ENCODE measurements around the gene PDE8A. TPM values are rescaled to one million over a fixed set of nuclear protein-coding genes. Genes with fewer than 3 reads are reported as not detected.

Gene PDE8A
- total and polyA plus RNA-seq, 2 of the 4 experiments (the other 2 are of a cell fraction): 32.4 to 35.9 TPM

DNA sequence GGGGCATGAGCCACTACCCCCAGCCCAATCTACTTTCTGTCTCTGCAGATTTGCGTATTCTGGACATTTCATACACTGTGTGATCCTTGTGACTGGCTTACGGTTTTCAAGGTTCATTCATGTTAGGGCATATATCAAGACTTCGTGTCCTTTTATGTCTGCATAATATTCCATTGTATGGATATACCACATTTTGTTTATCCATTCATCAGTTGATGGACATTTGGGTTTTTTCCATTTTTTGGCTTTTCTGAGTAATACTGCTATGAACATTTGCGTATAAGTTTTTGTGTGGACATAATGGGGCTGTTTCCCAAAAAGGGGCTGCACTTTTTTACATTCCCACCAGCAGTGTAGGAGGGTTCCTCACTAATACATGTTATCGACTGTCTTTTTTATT is 106.6 kb downstream of the PDE8A start:
- WGBS, 2 experiments (ENCODE audit: extremely low coverage in 2 of 2, insufficient read length in 1 of 2): no CpG with 5 or more reads among the region's 5 CpGs
- Histone ChIP-seq H3K36me3 (ENCODE audit: control insufficient read depth, insufficient read depth, low read length) (peaks cover 24% of the 10 kb centered on the region), H3K27ac (ENCODE audit: insufficient read depth, low read length) (no peak overlapping the region), H3K9ac (ENCODE audit: low read depth, low read length) (no peak overlapping the region), H2AFZ (replicated peaks; ENCODE audit: low read length, poor library complexity) (no peak overlapping the region), H2BK120ac (ENCODE audit: low read depth, low read length) (no peak overlapping the region), H3K23ac (ENCODE audit: low read depth, low read length) (no peak overlapping the region), H3K4ac (ENCODE audit: low read depth, low read length) (no peak overlapping the region), H2BK15ac (ENCODE audit: low read depth, low read length) (no peak overlapping the region), H3K79me1 (ENCODE audit: low read depth in 1 of 2, low read length in 2 of 2) (peaks cover 9 to 14% of the 10 kb centered on the region in 2 experiments; a peak in 3 of 4 replicates), H3K4me1 (ENCODE audit: control insufficient read depth, insufficient read depth, low read length) (peaks cover 2% of the 10 kb centered on the region), H4K5ac (ENCODE audit: low read depth, low read length) (no peak overlapping the region), H3K4me3 (ENCODE audit: insufficient read depth, low read depth, low read length) (no peak overlapping the region), H2BK5ac (ENCODE audit: low read depth, low read length, poor library complexity, severe bottlenecking) (no peak overlapping the region), H4K8ac (ENCODE audit: low read depth in 2 of 2, low read length in 2 of 2) (no peak overlapping the region), H2BK20ac (ENCODE audit: low read depth, low read length) (no peak overlapping the region), H3K56ac (ENCODE audit: extremely low read depth, insufficient read depth, low read length) (no peak overlapping the region), H2AK9ac (replicated peaks; ENCODE audit: low read depth, low read length, poor library complexity) (no peak overlapping the region), H4K91ac (ENCODE audit: insufficient read depth, low read depth, low read length) (no peak overlapping the region), H3K4me2 (ENCODE audit: low read depth, low read length) (no peak overlapping the region), H3K14ac (replicated peaks; ENCODE audit: low read depth, low read length) (no peak overlapping the region), H2AK5ac (ENCODE audit: low read depth, low read length) (no peak overlapping the region), H3K18ac (ENCODE audit: low read depth, low read length) (no peak overlapping the region), H3K9me3 (ENCODE audit: control insufficient read depth, insufficient read depth, low read length) (no peaks in the 10 kb centered on the region), H4K20me1 (ENCODE audit: insufficient read depth, low read length) (no peaks in the 10 kb centered on the region), H3K9me1 (ENCODE audit: insufficient read depth, low read length) (peaks cover 4% of the 10 kb centered on the region), H3K27me3 (ENCODE audit: control insufficient read depth, insufficient read depth, low read length) (no peaks in the 10 kb centered on the region)
- BruUV-seq (replicated peaks): no TSS peak
- dilution Hi-C loops (cut with HindIII; ENCODE audit: low sequenced_read_pairs, unreplicated experiment): no loop called here
- intact Hi-C loops (cut with micrococcal nuclease): loop anchor here (5.0 kb wide), 1 partner anchor 39 kb away; no protein-coding TSS in a partner anchor
- POLR2A ChIA-PET (ENCODE audit: unreplicated experiment): no interaction called here
- TF ChIP-seq, protein P1, sequence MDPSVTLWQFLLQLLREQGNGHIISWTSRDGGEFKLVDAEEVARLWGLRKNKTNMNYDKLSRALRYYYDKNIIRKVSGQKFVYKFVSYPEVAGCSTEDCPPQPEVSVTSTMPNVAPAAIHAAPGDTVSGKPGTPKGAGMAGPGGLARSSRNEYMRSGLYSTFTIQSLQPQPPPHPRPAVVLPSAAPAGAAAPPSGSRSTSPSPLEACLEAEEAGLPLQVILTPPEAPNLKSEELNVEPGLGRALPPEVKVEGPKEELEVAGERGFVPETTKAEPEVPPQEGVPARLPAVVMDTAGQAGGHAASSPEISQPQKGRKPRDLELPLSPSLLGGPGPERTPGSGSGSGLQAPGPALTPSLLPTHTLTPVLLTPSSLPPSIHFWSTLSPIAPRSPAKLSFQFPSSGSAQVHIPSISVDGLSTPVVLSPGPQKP (IDR thresholded peaks at IDR 0.05; ENCODE audit: borderline replicate concordance, low read depth, low read length): no peak
- TF ChIP-seq RFX5 (IDR thresholded peaks at IDR 0.05; ENCODE audit: low read depth, low read length) (no peak), MXI1 (IDR thresholded peaks at IDR 0.05; ENCODE audit: borderline replicate concordance, low read depth, low read length) (no peak), SMC3 (IDR thresholded peaks at IDR 0.05; ENCODE audit: low read depth, low read length) (no peak), NFE2L2 (IDR thresholded peaks at IDR 0.05; ENCODE audit: low read depth, low read length) (no peak), CHD1 (IDR thresholded peaks at IDR 0.05; ENCODE audit: low read depth, low read length) (no peak), BHLHE40 (IDR thresholded peaks at IDR 0.05; ENCODE audit: low read depth, low read length) (no peak), POLR2A (IDR thresholded peaks at IDR 0.05; ENCODE audit: low read depth, low read length) (no peak), RAD21 (IDR thresholded peaks at IDR 0.05; ENCODE audit: low read length) (no peak), MAZ (IDR thresholded peaks at IDR 0.05; ENCODE audit: borderline replicate concordance, low read depth, low read length) (no peak), MAFK (IDR thresholded peaks at IDR 0.05; ENCODE audit: low read depth, low read length) (no peak), CEBPB (IDR thresholded peaks at IDR 0.05; ENCODE audit: low read depth, low read length) (no peak), FOS (IDR thresholded peaks at IDR 0.05; ENCODE audit: low read depth, low read length) (no peak), RCOR1 (IDR thresholded peaks at IDR 0.05; ENCODE audit: insufficient replicate concordance, low read length) (no peak)
- TF ChIP-seq, protein P2, sequence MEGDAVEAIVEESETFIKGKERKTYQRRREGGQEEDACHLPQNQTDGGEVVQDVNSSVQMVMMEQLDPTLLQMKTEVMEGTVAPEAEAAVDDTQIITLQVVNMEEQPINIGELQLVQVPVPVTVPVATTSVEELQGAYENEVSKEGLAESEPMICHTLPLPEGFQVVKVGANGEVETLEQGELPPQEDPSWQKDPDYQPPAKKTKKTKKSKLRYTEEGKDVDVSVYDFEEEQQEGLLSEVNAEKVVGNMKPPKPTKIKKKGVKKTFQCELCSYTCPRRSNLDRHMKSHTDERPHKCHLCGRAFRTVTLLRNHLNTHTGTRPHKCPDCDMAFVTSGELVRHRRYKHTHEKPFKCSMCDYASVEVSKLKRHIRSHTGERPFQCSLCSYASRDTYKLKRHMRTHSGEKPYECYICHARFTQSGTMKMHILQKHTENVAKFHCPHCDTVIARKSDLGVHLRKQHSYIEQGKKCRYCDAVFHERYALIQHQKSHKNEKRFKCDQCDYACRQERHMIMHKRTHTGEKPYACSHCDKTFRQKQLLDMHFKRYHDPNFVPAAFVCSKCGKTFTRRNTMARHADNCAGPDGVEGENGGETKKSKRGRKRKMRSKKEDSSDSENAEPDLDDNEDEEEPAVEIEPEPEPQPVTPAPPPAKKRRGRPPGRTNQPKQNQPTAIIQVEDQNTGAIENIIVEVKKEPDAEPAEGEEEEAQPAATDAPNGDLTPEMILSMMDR (conservative IDR thresholded peaks at IDR 0.05; ENCODE audit: low read depth, low read length): no peak
- TF ChIP-seq, protein P3, sequence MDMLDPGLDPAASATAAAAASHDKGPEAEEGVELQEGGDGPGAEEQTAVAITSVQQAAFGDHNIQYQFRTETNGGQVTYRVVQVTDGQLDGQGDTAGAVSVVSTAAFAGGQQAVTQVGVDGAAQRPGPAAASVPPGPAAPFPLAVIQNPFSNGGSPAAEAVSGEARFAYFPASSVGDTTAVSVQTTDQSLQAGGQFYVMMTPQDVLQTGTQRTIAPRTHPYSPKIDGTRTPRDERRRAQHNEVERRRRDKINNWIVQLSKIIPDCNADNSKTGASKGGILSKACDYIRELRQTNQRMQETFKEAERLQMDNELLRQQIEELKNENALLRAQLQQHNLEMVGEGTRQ (IDR thresholded peaks at IDR 0.05; ENCODE audit: low read depth, low read length): no peak
- CTCF ChIA-PET: no interaction called here
- ATAC-seq (ENCODE audit: low read depth) (no peak), DNase-seq (no peak)
- in situ Hi-C loops (cut with MboI; ENCODE audit: low sequenced_read_pairs): no loop called here
